DOHH2 (cell line): ENCODE measurements around the gene BSND.

ENCODE experiments used
- CTCF ChIP-seq: fragments of 200-600 bp; sonication (generic); IDR thresholded peaks from one replicate; pipeline ENCODE4 v1.5.1; 2014; ENCODE audit warnings: antibody characterized with exemption, mild to moderate bottlenecking, low read depth, low read length; ENCODE audit not compliant: poor library complexity, severe bottlenecking
- EZH2phosphoT487 ChIP-seq: fragments of 200-600 bp; sonication (generic); IDR thresholded peaks from 2 replicates; pipeline ENCODE4 v1.6.1; 2017; ENCODE audit warnings: borderline replicate concordance, mild to moderate bottlenecking, antibody characterized with exemption, low read length, moderate library complexity, mixed read lengths

DNA sequence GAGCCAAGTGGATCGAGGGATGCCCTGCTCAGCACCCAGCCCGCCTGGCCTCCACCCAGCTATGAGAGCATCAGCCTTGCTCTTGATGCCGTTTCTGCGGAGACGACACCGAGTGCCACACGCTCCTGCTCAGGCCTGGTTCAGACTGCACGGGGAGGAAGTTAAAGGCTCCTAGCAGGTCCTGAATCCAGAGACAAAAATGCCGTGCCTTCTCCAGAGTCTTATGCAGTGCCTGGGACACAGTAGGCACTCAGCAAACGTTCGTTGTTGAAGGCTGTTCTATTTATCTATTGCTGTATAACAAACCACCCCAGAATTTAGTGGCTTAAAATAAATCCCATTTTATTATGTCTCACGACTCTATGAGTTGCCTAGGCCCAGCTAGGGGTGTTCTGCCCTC lies 6.8 kb upstream of the BSND start:
- TF ChIP-seq CTCF = no peak
- no peak for TF ChIP-seq EZH2phosphoT487
